NCI-H2081 treated with DMSO at 0.1 percent for 48 hours (cell line): ENCODE measurements around the gene ATP2A3.

ENCODE experiments used
- DNase-seq: peaks from one replicate; lab custom pipeline; 2025; lab: John Stamatoyannopoulos, UW

The ATP2A3 gene

GRCh38 chr17:3964203-3965117 is at the start of gene ATP2A3:
ATP2A3 (minus strand) TSS chr17:3964437; CDS start chr17:3964291, 146 bp downstream.
- DNase-seq, result no peak

- no peak for DNase-seq
These were observed 46.5 kb upstream of the ATP2A3 start for GRCh38 chr17:4010754-4011153.

GRCh38 chr17:4009186-4009785 is 45.0 kb upstream of the ATP2A3 start:
- no peak for DNase-seq

GRCh38 chr17:4008441-4009185 is 44.4 kb upstream of the ATP2A3 start:
- DNase-seq, result no peak

- no peak for DNase-seq
These were observed 43.8 kb upstream of the ATP2A3 start for GRCh38 chr17:4008082-4008435.

GRCh38 chr17:4007346-4008081 is 43.3 kb upstream of the ATP2A3 start:
- DNase-seq, result no peak

GRCh38 chr17:4006745-4007211 is 42.5 kb upstream of the ATP2A3 start:
- no peak for DNase-seq

- no peak for DNase-seq
These were observed 41.9 kb upstream of the ATP2A3 start for GRCh38 chr17:4006165-4006589.

- no peak for DNase-seq
These were observed 41.3 kb upstream of the ATP2A3 start for GRCh38 chr17:4005296-4006164.

GRCh38 chr17:4004517-4005295 is 40.5 kb upstream of the ATP2A3 start:
- no peak for DNase-seq

GRCh38 chr17:4003501-4004421 is 39.5 kb upstream of the ATP2A3 start:
- DNase-seq, result no peak

- no peak for DNase-seq
These were observed 38.9 kb upstream of the ATP2A3 start for GRCh38 chr17:4003131-4003500.

- no peak for DNase-seq
These were observed 36.9 kb upstream of the ATP2A3 start for GRCh38 chr17:4001048-4001590.

GRCh38 chr17:3998436-3998835 is 34.2 kb upstream of the ATP2A3 start:
- no peak for DNase-seq

GRCh38 chr17:3995067-3995466 is 30.8 kb upstream of the ATP2A3 start:
- no peak for DNase-seq

GRCh38 chr17:3994221-3994576 is 30.0 kb upstream of the ATP2A3 start:
- DNase-seq, result no peak

GRCh38 chr17:3993493-3994220 is 29.4 kb upstream of the ATP2A3 start:
- DNase-seq, result no peak

GRCh38 chr17:3992370-3992769 is 28.1 kb upstream of the ATP2A3 start:
- DNase-seq, result no peak
